ENCODE measurements around the gene LZTS2. TPM values are rescaled to one million over a fixed set of nuclear protein-coding genes. Genes with fewer than 3 reads are reported as not detected.

The LZTS2 gene
- total RNA-seq, 1 experiment from 2014 or later: 69.1 TPM

GRCh38 chr10:101015582-101015973 lies 16.0 kb downstream of the LZTS2 start:
- Histone ChIP-seq H4K91ac (ENCODE audit: insufficient read length, low read depth, low read length) (no peak overlapping the region), H4K8ac (replicated peaks; ENCODE audit: insufficient read length, low read depth, low read length) (no peak overlapping the region), H2AK5ac (ENCODE audit: insufficient read length, low read length) (no peak overlapping the region), H3K79me1 (ENCODE audit: insufficient read depth, low read depth, low read length, poor library complexity, severe bottlenecking) (no peaks in the 10 kb centered on the region), H3K9ac (ENCODE audit: extremely low read depth, insufficient read length, low read length) (no peak overlapping the region), H2BK5ac (ENCODE audit: insufficient read length, low read length) (no peak overlapping the region), H3K4me2 (ENCODE audit: insufficient read depth, insufficient read length, low read length) (no peak overlapping the region), H3K27ac (ENCODE audit: insufficient read length, low read depth, low read length) (no peak overlapping the region), H3K23me2 (ENCODE audit: insufficient read length, low read depth, low read length, poor library complexity, severe bottlenecking) (peaks cover 10% of the 10 kb centered on the region), H3K4me1 (ENCODE audit: insufficient read depth, low read length) (no peaks in the 10 kb centered on the region), H2AFZ (ENCODE audit: low read length) (no peak overlapping the region), H3K14ac (ENCODE audit: insufficient read depth, low read length) (no peak overlapping the region), H2BK12ac (ENCODE audit: insufficient read length, low read depth, low read length) (no peak overlapping the region), H3K18ac (ENCODE audit: insufficient read length, low read depth, low read length) (no peak overlapping the region), H3T11ph (ENCODE audit: low read length) (no peak overlapping the region), H4K5ac (ENCODE audit: insufficient read length, low read depth, low read length) (no peak overlapping the region), H4K20me1 (ENCODE audit: control insufficient read depth, insufficient read depth, insufficient read length) (no peaks in the 10 kb centered on the region), H3K9me3 (ENCODE audit: control insufficient read depth, low read depth, low read length) (no peaks in the 10 kb centered on the region), H3K4ac (ENCODE audit: low read depth, low read length) (no peak overlapping the region), H3K23ac (ENCODE audit: insufficient read length, low read depth, low read length) (no peak overlapping the region), H3K56ac (ENCODE audit: insufficient read length, low read depth, low read length) (no peak overlapping the region), H2BK20ac (ENCODE audit: low read depth, low read length, poor library complexity, severe bottlenecking) (no peak overlapping the region), H2BK15ac (ENCODE audit: low read depth, low read length) (no peak overlapping the region), H3K27me3 (ENCODE audit: insufficient read depth, low read length) (peaks cover 17% of the 10 kb centered on the region; the same call in 1 of the 2 replicates), H2BK120ac (ENCODE audit: low read depth, low read length, poor library complexity, severe bottlenecking) (no peak overlapping the region), H3K79me2 (ENCODE audit: insufficient read depth, low read length) (no peaks in the 10 kb centered on the region)
- H3K27ac Mint-ChIP-seq: no peak overlapping the region
- H3K4me3 Mint-ChIP-seq: no peak overlapping the region
- H3K9me3 Mint-ChIP-seq: no peaks in the 10 kb centered on the region; a peak in 1 of 5 replicates
- H3K36me3 Mint-ChIP-seq (ENCODE audit: insufficient read depth in 1 of 3, low read depth in 3 of 3): no peaks in the 10 kb centered on the region
- TF ChIP-seq CTCF (conservative IDR thresholded peaks at IDR 0.05): no peak
- H3K4me1 Mint-ChIP-seq: peaks cover 26 to 40% of the 10 kb centered on the region in 2 experiments
- no CpG with 5 or more reads among the region's 8 CpGs for WGBS (ENCODE audit: extremely low coverage, insufficient read length, low lambda C conversion rate)
- H3K27me3 Mint-ChIP-seq (ENCODE audit: low read depth): peaks cover 68% of the 10 kb centered on the region
- DNase-seq: no peak
